Keratinocyte (primary cell): Measurements from ENCODE around the gene GATD1. TPM values are rescaled to one million over a fixed set of nuclear protein-coding genes. Genes with fewer than 3 reads are reported as not detected.

Experiments
- DNase-seq: peaks from one replicate; pipeline ENCODE4 v3.0.0-alpha.2; 2011; ENCODE audit warnings: low read depth, missing footprints, low spot score
- FAIRE-seq: peaks from 2 replicates; lab custom pipeline; 2011; peaks lifted over from hg19 to GRCh38; lab: Jason Lieb, UNC
- H2AFZ ChIP-seq: 2 replicates; pipeline ENCODE4 v1.6.0; 2012; ENCODE audit warnings: low read length, control low read depth, inconsistent platforms; ENCODE audit not compliant: control insufficient read depth
- H3K27ac ChIP-seq: 2 replicates; pipeline ENCODE4 v1.5.1; 2011; ENCODE audit warnings: low read length; ENCODE audit not compliant: control insufficient read depth, insufficient read depth
- H3K27me3 ChIP-seq: 3 replicates; pipeline ENCODE4 v1.6.0; 2011; ENCODE audit warnings: low read length; ENCODE audit not compliant: control insufficient read depth, insufficient read depth; ENCODE audit errors: extremely low read depth
- H3K36me3 ChIP-seq, 2 experiments: 2 replicates in 1 of 2; 3 replicates in 1 of 2; pipeline ENCODE4 v1.5.1; 2011; ENCODE audit warnings: low read length in 2 of 2, mild to moderate bottlenecking in 1 of 2; ENCODE audit not compliant: control insufficient read depth in 2 of 2, insufficient read depth in 2 of 2; ENCODE audit errors: extremely low read depth in 1 of 2
- H3K4me1 ChIP-seq: 3 replicates; pipeline ENCODE4 v1.5.1; 2011; ENCODE audit warnings: low read length; ENCODE audit not compliant: control insufficient read depth, insufficient read depth; ENCODE audit errors: extremely low read depth
- H3K4me2 ChIP-seq: 3 replicates; pipeline ENCODE4 v1.6.0; 2011; ENCODE audit warnings: low read depth, low read length; ENCODE audit not compliant: control insufficient read depth, insufficient read depth; ENCODE audit errors: extremely low read depth
- H3K4me3 ChIP-seq, 3 experiments: fragments of 200-600 bp in 1 of 3; sonication (generic) in 1 of 3; 2 replicates in 2 of 3; 3 replicates in 1 of 3; pipeline ENCODE4 v1.5.1; 2011 to 2016; ENCODE audit warnings: low read length in 3 of 3, mild to moderate bottlenecking in 3 of 3, control low read depth in 2 of 3, inconsistent platforms in 1 of 3, low read depth in 1 of 3, mixed read lengths in 1 of 3, mixed run types in 1 of 3, moderate library complexity in 1 of 3; ENCODE audit not compliant: control insufficient read depth in 2 of 3, insufficient read depth in 2 of 3; ENCODE audit errors: extremely low read depth in 1 of 3
- H3K79me2 ChIP-seq: 2 replicates; pipeline ENCODE4 v1.6.0; 2012; ENCODE audit warnings: low read length; ENCODE audit not compliant: control insufficient read depth, insufficient read depth
- H3K9ac ChIP-seq: 3 replicates; pipeline ENCODE4 v1.6.0; 2011; ENCODE audit warnings: low read length; ENCODE audit not compliant: control insufficient read depth, insufficient read depth; ENCODE audit errors: extremely low read depth
- H3K9me1 ChIP-seq: 3 replicates; pipeline ENCODE4 v1.6.0; 2011; ENCODE audit warnings: low read length; ENCODE audit not compliant: control insufficient read depth, insufficient read depth; ENCODE audit errors: extremely low read depth
- H3K9me3 ChIP-seq: 2 replicates; pipeline ENCODE4 v1.5.1; 2012; ENCODE audit warnings: low read depth, low read length; ENCODE audit not compliant: control insufficient read depth
- H4K20me1 ChIP-seq: 3 replicates; pipeline ENCODE4 v1.6.0; 2011; ENCODE audit warnings: low read length; ENCODE audit not compliant: control insufficient read depth, insufficient read depth; ENCODE audit errors: extremely low read depth
- CTCF ChIP-seq, 3 experiments: IDR thresholded peaks in 1 of 3; conservative IDR thresholded peaks in 1 of 3; optimal IDR thresholded peaks in 1 of 3; 2 replicates in 2 of 3; 3 replicates in 1 of 3; pipeline versions ENCODE3 to v1.5.1; 2011; ENCODE audit warnings: low read length in 3 of 3, mild to moderate bottlenecking in 3 of 3, moderate library complexity in 2 of 3, control low read depth in 1 of 3, inconsistent platforms in 1 of 3; ENCODE audit not compliant: insufficient read depth in 2 of 3; ENCODE audit errors: extremely low read depth in 1 of 3
- EZH2 ChIP-seq: IDR thresholded peaks from one replicate; pipeline ENCODE4 v1.6.1; 2012; ENCODE audit warnings: inconsistent platforms, mild to moderate bottlenecking, low read length, moderate library complexity
- dilution Hi-C: fragments of 300-500 bp; cut with MboI; formaldehyde crosslinking; loops from one replicate; pipeline ENCODE4 v1.7.0; 2020; ENCODE audit warnings: low sequenced_read_pairs; ENCODE audit not compliant: extremely low pct_ligation_motif_present
- polyA plus RNA-seq, 5 experiments: library from polyadenylated mRNA; depleted of rRNA in 3 of 5; stranded (reverse) in 3 of 5; stranded (forward) in 1 of 5; unstranded in 1 of 5; fragments of >200 nt; gene quantifications; 1 replicate in 1 of 5; 2 replicates in 3 of 5; 3 replicates in 1 of 5; pipeline versions ENCODE4 v1.2.1 to v1.2.3, GENCODE V29; 2011 to 2012; ENCODE audit warnings: missing spikeins in 2 of 5, low read depth in 1 of 5, low replicate concordance in 1 of 5

GATD1 gene
- polyA plus RNA-seq, 1 donor (not counting 4 experiments of a cell fraction or from before 2014, with no cell fraction given): 24.4 TPM

DNA sequence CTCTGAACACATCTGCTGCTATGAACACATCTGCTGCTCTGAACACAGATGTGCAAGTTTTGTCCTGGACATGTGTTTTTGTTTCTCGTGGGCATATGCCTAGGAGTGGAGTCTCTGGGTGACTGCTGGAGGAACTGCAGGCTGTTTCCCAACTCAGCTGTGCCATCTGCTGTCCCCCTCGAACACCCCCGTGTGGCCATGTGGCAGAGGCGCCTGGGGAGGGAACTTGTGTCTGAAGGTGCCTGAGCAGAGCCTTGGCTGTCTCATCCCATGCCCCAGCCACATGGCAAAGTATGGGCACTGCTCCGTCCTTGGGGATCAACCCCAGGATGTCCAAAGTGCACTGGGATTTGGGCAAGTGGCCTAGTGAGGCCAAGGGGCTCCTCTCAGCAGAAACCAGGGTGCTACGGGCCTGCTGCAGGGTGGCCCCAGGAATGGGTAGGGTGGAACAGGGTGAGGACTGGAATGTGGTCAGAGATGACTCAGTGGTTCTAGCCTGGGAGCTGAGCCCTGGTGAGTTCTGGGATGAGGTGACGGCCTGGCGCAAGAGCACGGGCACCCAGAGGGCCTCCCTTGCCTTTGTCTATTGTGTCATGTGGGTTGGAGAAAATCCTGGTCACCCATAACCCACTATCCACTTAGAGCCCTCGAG is 14.7 kb downstream of the GATD1 start:
- TF ChIP-seq CTCF (optimal IDR thresholded peaks at IDR 0.05 in 1 of 3, IDR thresholded peaks at IDR 0.05 in 1 of 3, conservative IDR thresholded peaks at IDR 0.05 in 1 of 3; ENCODE audit: extremely low read depth in 1 of 3, insufficient read depth in 2 of 3, low read length in 3 of 3) (peak; percentile 28 to 66 (median 34)), EZH2 (no peak)
- H3K4me3 ChIP-seq: no peak overlapping the region
- peaks cover 3% of the 10 kb centered on the region for H3K9me1 ChIP-seq
- H3K4me1 ChIP-seq: peaks cover 19% of the 10 kb centered on the region
- FAIRE-seq (peak; percentile 69), DNase-seq (peak; percentile 57)
- H3K36me3 ChIP-seq: peaks cover 39 to 40% of the 10 kb centered on the region in 2 experiments
- H3K27me3 ChIP-seq: no peaks in the 10 kb centered on the region
- peak overlapping the region; percentile 38 for H3K9ac ChIP-seq
- peak overlapping the region; percentile 11 for H3K4me2 ChIP-seq
- no peak overlapping the region for H2AFZ ChIP-seq
- dilution Hi-C loops: no loop called here
- no peaks in the 10 kb centered on the region for H3K79me2 ChIP-seq
- no peaks in the 10 kb centered on the region for H3K9me3 ChIP-seq
- peaks cover 11% of the 10 kb centered on the region for H4K20me1 ChIP-seq
- H3K27ac ChIP-seq: peak overlapping the region; percentile 75

- DNase-seq (no peak), FAIRE-seq (no peak)
- Histone ChIP-seq H3K27me3 (no peaks in the 10 kb centered on the region), H3K4me1 (peaks cover 19% of the 10 kb centered on the region), H3K79me2 (peaks cover 7% of the 10 kb centered on the region), H3K27ac (no peak overlapping the region), H3K9me3 (no peaks in the 10 kb centered on the region), H3K4me3 (no peak overlapping the region), H3K4me2 (no peak overlapping the region), H3K9ac (no peak overlapping the region), H3K36me3 (peaks cover 35 to 40% of the 10 kb centered on the region in 2 experiments), H4K20me1 (peaks cover 11% of the 10 kb centered on the region), H3K9me1 (peaks cover 3% of the 10 kb centered on the region), H2AFZ (no peak overlapping the region)
- dilution Hi-C loops: no loop called here
- TF ChIP-seq CTCF (optimal IDR thresholded peaks at IDR 0.05 in 1 of 3, IDR thresholded peaks at IDR 0.05 in 1 of 3, conservative IDR thresholded peaks at IDR 0.05 in 1 of 3; ENCODE audit: extremely low read depth in 1 of 3, insufficient read depth in 2 of 3, low read length in 3 of 3): no peak
These were observed 15.7 kb downstream of the GATD1 start for GRCh38 chr11:761526-762108.
